GM18502 (cell line): ENCODE measurements around the gene CCL4.

Source experiments
- ATAC-seq: cut with Tn5 transposase; IDR thresholded peaks from one replicate; pipeline ENCODE4 v1.9.1; 2021; ENCODE audit warnings: mild to moderate bottlenecking; ENCODE audit not compliant: unreplicated experiment, poor library complexity

Gene CCL4

DNA sequence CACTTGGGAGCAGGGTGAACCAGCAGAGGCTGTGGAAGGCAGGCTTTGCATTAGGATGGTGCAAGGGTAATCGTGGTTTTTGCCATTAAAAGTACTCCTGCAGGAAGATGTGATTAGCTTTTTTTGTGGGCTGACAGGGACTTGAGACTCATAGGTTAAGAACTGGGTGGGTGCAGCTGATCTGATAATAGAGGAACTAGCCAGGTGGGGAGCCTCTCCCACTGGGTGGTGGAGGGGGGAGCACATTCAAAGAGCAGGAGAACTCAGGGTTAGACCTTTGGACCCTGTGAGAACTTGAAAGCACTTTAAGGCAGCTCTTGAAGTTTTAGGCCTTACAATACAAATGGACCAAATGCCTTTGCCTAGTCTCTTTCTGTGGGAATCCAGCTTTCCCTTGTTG lies 32.4 kb downstream of the CCL4 start:
- ATAC-seq, result no peak

DNA sequence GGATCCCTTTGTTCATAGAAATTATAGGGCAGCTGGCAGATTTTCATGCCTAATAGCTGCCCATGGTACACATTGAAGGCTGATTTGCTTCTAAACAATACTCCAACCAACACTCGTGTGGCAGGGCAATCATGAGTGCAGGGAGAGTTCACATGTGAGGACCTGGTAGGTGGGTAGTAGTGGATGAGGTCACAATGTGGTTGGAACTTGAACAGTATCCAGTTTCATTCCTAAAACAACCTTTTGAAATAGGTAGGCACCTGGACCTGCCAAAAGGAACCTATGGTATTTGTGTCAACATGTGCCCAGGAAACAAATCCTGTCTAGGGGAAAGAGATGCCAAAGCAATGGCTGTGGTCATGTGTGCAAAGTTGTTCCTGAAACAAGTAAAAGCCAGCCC lies 32.8 kb downstream of the CCL4 start:
- no peak for ATAC-seq

DNA sequence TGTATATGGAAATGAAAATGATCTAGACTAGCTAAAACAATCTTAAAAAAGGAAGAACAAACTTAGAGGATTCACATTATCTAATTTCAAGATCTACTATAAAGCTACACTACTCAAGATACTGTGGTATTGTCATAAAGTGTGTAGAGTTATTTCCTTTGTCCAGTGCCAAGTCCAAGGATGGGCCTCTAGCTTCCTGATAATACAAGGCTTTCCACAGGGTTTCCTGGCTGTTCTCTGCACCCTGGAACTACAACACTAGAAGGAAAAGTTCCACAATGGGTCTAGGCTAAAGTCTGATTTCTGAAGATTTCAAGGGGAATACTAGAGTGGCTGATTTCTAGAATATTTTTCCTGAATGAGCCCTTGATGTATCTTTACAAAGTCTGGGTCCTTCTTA lies 38.6 kb downstream of the CCL4 start:
- no peak for ATAC-seq

DNA sequence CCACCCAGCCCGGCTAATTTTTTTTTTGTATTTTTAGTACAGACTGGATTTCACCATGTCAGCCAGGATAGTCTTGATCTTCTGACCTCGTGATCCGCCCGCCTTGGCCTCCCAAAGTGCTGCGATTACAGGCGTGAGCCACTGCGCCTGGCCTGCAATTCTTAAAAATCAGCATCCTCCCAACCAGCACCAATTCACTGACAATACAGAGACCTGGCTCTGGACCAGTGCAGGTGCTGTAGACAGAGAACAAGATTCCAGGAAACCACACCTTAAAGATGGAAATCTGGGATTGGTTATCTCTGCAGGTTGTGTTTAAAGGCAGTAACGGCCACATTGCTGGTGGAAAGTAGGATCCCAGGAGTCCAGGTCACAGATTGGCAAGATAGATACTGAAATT lies 39.2 kb downstream of the CCL4 start:
- ATAC-seq, result no peak

DNA sequence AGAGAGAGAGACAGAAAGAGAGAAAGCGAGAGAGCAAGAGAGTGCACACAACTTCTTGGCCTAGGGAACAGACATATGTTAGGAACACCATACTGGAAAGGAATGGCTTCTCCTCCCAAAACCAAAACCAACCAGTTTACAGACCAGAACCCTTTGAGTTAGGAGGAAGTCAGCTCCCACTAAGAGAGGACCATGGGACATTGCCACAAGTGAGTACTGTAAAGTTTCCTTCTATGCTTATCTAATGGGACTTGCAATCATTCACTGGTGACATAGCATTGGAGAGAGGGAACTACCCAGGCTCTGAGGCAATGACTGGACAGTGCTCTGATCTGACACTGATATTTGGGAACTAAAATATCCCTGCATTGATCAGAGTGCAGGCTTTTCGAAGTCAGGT lies 40.4 kb downstream of the CCL4 start:
- ATAC-seq, result no peak

DNA sequence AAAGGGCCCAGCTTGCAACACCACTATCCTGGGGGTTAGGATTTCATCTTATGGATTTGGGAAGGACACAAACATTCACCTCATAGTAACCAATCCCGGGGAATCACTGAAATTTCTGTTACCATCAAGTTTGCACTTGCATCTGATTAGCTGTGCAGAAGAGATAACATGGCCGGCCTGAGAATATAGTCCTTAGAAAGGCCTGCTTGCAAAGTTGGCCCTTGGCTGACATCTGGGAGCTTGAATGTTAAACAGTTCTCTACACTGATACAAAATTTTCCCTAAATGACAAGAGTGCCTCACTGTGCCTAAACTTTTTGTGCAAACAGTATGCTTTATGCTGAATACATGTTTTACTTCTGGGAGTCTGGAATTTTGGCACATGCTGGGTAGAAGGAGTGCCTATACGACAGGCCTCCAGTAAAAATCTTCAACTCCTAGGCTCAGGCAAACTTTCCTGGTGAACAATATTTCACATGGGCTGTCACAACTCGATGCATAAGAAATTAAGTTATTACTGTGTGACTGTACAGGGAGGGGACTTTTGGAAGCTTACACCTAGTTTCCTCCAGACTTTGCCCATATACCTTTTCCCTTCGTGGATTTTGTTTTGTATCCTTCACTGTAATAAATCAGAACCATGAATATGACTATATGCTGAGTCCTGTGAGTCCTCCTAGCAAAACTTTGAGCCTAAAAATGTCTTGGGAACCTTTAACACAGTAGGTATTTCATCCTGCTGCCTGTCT lies 41.5 kb downstream of the CCL4 start:
- ATAC-seq, result no peak

DNA sequence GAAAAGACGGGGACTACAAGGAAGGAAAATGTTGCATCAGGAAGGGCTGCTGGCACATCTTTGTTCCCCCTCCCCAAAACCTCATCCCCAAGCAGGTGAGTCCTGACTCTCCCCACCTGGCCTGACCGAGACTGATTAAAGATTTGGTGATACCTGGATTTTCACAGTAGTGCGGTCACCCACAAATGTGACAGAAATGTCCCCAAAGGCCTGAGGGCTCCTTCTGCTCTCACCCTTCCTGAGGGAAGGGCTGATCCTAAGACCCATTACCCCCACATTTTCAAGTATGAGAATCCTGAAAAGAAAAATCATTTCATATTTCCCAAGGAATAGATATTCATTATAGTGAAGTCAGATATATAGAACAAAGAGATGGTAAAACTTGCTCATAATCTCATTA lies 44.0 kb downstream of the CCL4 start:
- ATAC-seq, result no peak

DNA sequence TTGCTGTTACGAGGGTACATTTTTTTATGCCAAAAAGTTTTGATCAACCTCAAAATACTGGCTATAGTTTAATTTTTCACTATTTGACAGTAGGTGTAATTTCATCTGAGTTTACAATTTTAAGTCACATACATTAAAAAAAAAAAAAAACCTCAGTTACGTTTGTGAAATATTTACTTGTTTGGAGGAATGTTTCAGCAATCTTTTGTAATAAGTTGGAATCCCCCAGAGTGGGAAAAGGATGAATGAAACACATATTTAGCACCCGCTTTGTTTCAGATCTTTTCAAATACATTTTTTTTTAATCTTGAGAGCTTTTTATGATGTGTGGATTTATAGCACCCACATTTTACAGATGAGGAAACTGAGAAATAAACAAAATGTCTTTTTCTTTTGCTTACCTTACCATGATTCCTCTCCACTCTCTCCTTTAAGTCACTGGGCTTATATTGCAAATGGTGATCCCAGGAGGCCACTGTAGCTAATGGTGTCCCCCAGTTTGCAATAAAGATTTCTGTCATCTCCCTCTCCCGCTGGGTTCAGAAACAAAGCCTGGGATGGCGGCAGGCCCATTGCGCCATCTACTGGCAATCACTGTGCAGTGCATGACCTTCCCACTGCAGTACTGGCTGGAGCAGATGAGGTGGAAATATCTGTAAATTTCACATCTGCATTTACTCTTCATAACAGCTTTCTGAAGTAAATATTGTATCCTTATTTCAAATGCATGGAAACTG lies 45.1 kb downstream of the CCL4 start:
- ATAC-seq, result peak; percentile 50

DNA sequence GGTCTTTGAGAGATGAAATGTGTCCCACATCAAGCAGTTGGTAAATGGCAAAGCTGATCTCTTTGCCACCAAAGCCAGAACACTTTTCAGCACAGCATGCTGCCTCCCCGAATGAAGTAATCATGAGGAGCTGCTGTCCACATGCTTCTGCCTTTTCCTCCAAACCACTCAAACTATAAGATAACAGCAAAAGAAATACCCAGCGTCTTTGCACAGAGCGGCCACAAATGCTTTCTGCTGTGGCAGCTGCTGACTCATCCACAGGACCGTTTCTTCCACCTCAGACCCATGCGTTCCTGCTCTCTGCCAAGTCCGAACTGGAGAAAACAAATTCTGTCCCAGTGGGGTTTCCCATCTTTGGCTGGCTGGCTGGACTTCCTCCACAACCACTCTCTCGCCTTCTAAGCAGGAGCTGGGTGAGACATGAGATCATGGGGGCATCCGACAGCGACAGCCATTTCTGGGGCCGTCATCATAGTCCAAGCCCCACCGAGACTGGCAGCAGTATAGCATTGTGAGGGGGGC lies 45.7 kb downstream of the CCL4 start:
- ATAC-seq, result no peak

DNA sequence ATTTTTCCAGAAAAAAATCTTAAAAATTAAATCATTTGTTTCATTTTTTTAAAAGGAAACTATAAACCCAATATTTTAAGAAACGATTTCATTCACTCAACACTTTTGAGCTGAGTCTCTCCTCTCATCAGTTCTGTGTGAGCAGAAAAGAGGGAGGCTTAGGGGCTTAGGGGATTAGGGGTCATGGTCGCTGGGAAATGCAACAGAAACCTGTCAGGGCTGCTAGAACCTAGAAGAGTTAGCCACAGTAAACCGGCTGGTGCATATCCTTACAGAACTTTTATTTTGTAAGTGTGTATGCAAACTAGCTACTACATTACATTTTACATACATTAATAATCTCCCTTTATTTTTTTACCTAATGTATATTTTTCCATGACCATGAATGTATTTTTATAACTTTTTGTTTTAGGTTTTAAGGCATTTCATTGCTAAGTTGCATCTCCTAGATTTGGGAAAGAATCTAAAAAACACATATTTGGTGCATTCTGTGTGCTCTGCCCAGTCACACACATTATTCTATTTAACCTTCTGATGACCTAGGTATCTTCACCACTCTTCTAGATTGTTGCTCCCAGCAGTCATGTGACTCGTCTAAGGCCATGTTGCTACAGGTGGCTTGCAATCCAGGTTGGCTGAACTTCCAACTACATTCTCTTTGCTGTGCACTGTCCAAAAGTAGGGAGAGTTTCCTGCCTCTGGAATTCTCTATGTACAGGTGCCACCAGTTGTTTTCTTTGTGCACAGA lies 48.4 kb downstream of the CCL4 start:
- ATAC-seq, result no peak

DNA sequence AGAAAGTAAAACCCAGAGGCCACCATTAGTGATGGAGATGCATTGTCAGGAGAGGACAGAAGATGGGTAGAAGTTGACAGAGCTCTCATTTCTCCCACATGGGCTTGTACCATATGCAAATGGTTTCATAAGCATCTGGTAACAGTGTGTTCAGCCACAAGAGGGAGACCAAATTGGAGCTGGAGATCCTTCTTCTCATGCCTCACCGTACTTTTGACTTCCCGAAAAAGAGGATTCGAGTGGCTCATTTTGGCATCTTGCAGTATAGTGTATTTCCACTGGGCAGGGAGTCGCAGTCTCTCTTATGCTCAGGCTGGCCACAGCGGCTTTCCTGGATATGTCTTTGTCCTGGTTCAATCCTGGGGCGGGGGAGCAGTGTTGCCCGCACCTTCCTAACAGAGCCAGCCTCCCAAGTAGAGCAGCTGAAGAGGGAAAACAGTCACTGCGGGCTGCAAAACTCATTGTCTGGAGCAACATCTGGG lies 49.1 kb downstream of the CCL4 start:
- no peak for ATAC-seq

DNA sequence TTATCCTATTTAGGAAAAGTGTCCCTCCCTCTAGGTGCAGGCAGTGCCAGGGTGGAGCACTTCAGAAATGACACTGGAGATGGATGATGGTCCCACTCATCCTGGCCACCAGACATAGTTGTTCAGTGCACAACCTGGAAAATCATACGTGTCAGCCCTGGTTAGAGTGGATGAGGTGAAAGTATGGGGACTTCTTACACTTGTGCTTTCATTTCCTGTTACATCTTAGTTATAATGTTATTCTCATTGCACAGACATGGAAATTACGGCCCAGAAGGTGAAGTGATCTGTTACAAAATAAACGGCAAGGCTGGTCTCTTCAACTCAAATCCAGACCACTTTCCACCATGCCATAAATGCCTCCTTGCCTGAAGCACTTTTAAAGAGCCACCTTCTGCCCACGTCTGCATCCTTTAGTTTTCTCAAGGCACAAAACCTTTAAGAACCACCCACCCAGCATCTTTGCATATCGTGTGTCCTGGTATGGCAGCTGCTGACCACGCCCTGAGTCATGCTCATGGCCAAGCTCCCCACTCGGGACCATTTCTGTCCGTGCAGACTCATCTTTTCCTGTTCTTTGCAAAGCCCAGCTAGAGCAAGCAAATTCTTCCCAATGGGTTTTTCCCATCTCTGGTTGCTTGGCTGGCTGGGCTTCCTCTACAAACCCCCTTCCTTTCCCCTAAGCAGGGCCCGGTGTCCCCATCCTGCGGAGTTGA lies 50.4 kb downstream of the CCL4 start:
- no peak for ATAC-seq
